Skeletal muscle satellite cell (primary cell): ENCODE measurements around the gene DDX19B.
A peak's percentile ranks its signal among the peaks of the same experiment; 100 is the strongest.
"Not testable (repeated sequence)": the region's sequence is repeated elsewhere in the genome, so short reads cannot be mapped to it uniquely, and the experiment has no call there.

Experiments used
- H3K27me3 ChIP-seq: 2 replicates; pipeline ENCODE4 v1.7.0; 2013; ENCODE audit warnings: low read length; ENCODE audit not compliant: control insufficient read depth, insufficient read depth
- H3K36me3 ChIP-seq: 2 replicates; pipeline ENCODE4 v1.7.0; 2013; ENCODE audit warnings: mild to moderate bottlenecking, control low read depth, low read length; ENCODE audit not compliant: insufficient read depth
- H3K4me1 ChIP-seq: 2 replicates; pipeline ENCODE4 v1.7.0; 2013; ENCODE audit warnings: low read length; ENCODE audit not compliant: control insufficient read depth, insufficient read depth
- H3K4me2 ChIP-seq: 2 replicates; pipeline ENCODE4 v1.7.0; 2013; ENCODE audit warnings: mild to moderate bottlenecking, low read length
- H3K4me3 ChIP-seq: 2 replicates; pipeline ENCODE4 v1.7.0; 2013; ENCODE audit warnings: low read length
- H3K9ac ChIP-seq: 2 replicates; pipeline ENCODE4 v1.7.0; 2013; ENCODE audit warnings: mild to moderate bottlenecking, low read depth, low read length, moderate library complexity
- H3K9me3 ChIP-seq: replicated peaks from 2 replicates; pipeline ENCODE4 v1.7.0; 2013; ENCODE audit warnings: mild to moderate bottlenecking, control low read depth, low read length

DDX19B gene

DNA sequence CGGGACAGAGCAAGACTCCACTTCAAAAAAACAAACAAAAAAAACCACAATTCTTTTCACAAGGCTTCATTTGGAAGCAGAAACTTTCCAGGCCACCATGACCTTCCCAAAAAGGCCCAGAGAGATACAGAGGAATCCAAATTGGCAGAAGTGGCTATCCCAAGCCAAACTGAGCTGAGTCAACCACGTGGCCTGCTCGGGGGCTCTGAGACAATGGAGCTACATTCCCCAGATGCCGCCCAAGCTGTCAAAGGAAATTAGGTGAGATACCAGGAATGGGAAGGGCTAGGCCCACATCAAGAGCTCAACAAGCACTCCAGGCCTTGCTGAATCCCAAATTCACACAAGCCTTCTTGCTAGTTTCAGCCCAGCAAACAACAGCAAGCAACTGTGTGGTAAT is 41.6 kb upstream of the DDX19B start:
- peaks cover 68% of the 10 kb centered on the region for H3K36me3 ChIP-seq
- H3K27me3 ChIP-seq: no peaks in the 10 kb centered on the region

DNA sequence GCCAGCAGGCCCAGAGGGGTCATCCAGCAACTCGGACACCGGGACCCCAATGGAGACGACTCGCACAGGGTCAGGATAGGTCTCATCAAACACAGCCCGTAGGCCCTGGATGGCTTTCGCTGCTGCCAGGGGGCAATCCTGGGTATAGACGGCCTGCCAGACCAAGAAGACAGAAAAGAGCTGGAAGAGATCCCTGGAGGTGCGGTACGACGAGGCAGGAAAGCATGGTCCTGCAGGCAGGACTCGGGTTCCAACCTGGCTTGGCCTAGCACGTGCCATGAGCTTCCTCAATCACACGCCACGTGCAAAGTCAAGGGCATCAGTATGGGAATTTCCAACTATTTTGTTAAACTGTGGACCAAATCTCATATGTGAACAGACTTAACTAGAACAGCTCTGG is 40.9 kb upstream of the DDX19B start:
- Histone ChIP-seq H3K9ac (no peak overlapping the region), H3K4me1 (no peaks in the 10 kb centered on the region), H3K4me2 (no peak overlapping the region), H3K36me3 (peaks cover 67% of the 10 kb centered on the region), H3K27me3 (no peaks in the 10 kb centered on the region), H3K9me3 (no peaks in the 10 kb centered on the region), H3K4me3 (no peak overlapping the region)

More for the DNA sequence above, 41.6 kb upstream of the DDX19B start:
- Histone ChIP-seq H3K4me1 (no peaks in the 10 kb centered on the region), H3K4me3 (no peak overlapping the region), H3K9ac (no peak overlapping the region), H3K4me2 (no peak overlapping the region), H3K9me3 (no peaks in the 10 kb centered on the region)

DNA sequence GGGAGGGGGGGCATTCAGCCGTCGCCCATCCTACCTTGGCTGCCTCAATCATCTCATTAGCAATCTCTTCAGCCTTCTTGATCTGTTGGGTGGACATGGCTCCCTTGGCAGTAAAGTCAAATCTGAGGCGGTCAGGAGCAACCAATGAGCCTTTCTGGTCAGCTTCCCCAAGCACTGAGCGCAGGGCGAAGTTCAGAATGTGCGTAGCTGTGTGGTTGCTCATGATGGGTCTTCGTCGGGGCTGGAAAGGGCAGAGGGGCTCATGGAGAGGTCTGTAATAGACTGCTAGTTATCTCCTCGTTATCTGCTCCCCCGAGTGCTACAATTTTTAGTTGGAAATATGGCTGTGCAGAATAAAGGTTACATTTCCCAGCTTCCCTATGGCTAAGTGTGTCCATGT is 40.0 kb upstream of the DDX19B start:
- Histone ChIP-seq H3K4me2 (no peak overlapping the region), H3K9ac (no peak overlapping the region), H3K27me3 (no peaks in the 10 kb centered on the region), H3K9me3 (no peaks in the 10 kb centered on the region), H3K36me3 (peaks cover 62% of the 10 kb centered on the region), H3K4me3 (no peak overlapping the region), H3K4me1 (no peaks in the 10 kb centered on the region)

DNA sequence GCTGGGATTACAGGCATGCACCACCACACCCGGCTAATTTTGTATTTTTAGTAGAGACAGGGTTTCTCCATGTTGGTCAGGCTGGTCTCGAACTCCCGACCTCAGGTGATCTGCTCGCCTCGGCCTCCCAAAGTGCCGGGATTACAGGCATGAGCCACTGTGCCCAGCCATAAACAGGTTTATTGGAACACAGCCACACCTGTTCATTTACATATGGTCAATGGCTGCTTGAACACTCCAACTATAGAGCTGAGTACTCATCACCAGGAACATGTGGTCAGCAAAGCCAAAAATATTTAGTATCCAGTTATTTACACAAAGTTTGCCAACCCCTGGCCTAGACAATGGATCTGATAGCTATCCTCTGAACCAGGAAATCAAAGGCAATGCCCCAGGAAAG is 39.1 kb upstream of the DDX19B start:
- H3K4me2 ChIP-seq, H3K27me3 ChIP-seq, H3K4me1 ChIP-seq, H3K9ac ChIP-seq, H3K4me3 ChIP-seq, H3K9me3 ChIP-seq: not testable (repeated sequence)
- H3K36me3 ChIP-seq: peaks cover 58% of the 10 kb centered on the region

DNA sequence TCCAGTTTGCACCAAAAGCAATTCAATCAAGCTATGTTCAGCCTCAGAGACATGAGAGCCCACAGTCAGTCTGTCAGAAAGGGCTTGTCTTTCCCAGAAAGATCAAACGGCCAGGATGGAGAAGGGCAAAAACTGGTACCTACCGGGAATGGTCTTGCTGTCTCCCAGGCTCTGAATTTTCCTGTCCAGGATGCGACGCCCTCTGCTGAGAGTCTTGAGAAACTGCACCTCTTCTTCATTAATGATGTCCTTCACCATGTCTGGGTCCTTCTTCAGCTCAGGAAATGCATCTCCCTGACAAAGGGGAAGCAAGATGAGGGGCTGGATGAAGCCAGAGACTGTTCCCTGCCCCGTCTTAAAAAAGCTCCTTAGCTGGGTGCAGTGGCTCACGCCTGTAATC is 31.5 kb upstream of the DDX19B start:
- H3K4me3 ChIP-seq: no peak overlapping the region
- H3K4me1 ChIP-seq: no peaks in the 10 kb centered on the region
- H3K27me3 ChIP-seq: no peaks in the 10 kb centered on the region
- H3K4me2 ChIP-seq: no peak overlapping the region
- no peaks in the 10 kb centered on the region for H3K9me3 ChIP-seq
- no peak overlapping the region for H3K9ac ChIP-seq
- peaks cover 60% of the 10 kb centered on the region for H3K36me3 ChIP-seq

DNA sequence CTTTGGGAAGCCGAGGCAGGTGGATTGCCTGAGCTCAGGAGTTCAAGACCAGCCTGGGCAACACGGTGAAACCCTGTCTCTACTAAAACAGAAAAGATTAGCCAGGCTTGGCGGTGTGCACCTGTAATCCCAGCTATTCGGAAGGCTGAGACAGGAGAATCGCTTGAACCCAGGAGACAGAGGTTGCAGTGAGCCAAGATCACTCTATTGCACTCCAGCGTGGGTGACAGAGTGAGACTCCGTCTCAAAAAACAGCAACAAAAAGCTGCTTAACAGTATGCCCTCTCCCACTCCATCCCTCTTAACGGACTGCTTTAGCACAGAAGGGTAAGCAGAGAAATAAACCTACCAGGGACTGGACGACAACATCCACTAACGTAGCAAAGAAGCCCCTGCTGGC is 31.1 kb upstream of the DDX19B start:
- H3K36me3 ChIP-seq: peaks cover 59% of the 10 kb centered on the region
- H3K27me3 ChIP-seq, H3K9me3 ChIP-seq, H3K9ac ChIP-seq, H3K4me3 ChIP-seq, H3K4me1 ChIP-seq, H3K4me2 ChIP-seq: not testable (repeated sequence)

DNA sequence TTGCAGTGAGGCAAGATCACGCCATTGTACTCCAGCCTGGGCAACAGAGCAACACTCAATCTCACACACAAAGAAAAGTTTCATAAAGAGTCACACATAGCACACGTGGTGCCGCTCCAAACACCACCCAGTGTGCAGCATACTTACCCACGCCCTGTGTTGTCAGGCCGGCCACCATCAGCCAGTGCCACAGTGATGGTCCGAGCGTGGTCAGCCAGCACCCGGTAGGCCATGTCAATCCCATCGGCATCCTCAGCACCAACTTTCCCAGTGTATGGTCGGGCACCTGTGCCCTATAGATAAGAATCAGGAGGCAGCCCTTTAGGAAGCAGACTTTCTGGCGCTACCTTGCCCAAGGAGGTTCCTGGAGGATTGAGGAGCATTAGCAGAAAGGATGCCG is 29.5 kb upstream of the DDX19B start:
- Histone ChIP-seq H3K9me3 (no peaks in the 10 kb centered on the region), H3K4me3 (no peak overlapping the region), H3K4me1 (no peaks in the 10 kb centered on the region), H3K4me2 (no peak overlapping the region), H3K27me3 (no peaks in the 10 kb centered on the region), H3K9ac (no peak overlapping the region), H3K36me3 (peaks cover 58% of the 10 kb centered on the region)

DNA sequence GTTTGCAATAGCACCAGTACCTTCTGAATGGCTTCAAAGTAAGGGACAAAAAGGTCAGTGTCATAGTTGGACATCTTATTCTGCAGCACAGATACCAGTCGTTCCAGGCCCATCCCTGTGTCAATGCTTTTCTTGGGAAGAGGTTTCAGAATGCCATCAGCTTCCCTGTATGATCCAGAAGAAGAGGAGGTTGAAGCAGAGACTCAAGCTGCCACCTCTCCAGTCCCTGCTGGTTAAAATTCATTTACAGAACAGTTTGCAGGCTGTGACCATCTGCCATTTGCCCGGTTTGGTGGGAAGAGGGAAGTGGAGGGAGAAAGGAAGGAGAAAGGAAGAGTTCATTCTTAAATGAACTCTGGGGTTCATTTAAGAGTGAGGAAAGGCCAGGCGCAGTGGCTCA is 28.8 kb upstream of the DDX19B start:
- H3K4me2 ChIP-seq: no peak overlapping the region
- H3K9me3 ChIP-seq: no peaks in the 10 kb centered on the region
- H3K4me3 ChIP-seq: no peak overlapping the region
- H3K27me3 ChIP-seq: no peaks in the 10 kb centered on the region
- no peak overlapping the region for H3K9ac ChIP-seq
- peaks cover 51% of the 10 kb centered on the region for H3K36me3 ChIP-seq
- no peaks in the 10 kb centered on the region for H3K4me1 ChIP-seq

DNA sequence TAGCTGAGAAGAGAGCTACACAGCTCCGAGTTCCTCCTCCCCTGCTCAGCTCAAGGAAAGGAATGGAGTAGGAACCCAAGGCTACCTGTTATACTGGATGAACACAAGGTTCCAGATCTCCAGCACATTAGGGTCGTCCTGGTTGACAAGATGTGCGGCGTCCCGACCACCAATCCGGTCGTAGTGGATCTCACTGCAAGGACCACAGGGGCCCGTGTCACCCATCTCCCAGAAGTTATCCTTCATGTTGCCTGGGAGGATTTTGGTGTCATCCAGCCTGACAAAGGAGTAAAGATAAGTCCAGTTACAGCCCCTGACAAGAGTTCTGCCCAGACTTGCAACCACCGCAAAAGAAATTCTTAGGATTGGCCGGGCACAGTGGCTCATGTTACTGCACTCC is 27.3 kb upstream of the DDX19B start:
- Histone ChIP-seq H3K4me3 (no peak overlapping the region), H3K27me3 (no peaks in the 10 kb centered on the region), H3K4me1 (no peaks in the 10 kb centered on the region), H3K9me3 (no peaks in the 10 kb centered on the region), H3K9ac (no peak overlapping the region), H3K4me2 (no peak overlapping the region), H3K36me3 (peaks cover 51% of the 10 kb centered on the region)

DNA sequence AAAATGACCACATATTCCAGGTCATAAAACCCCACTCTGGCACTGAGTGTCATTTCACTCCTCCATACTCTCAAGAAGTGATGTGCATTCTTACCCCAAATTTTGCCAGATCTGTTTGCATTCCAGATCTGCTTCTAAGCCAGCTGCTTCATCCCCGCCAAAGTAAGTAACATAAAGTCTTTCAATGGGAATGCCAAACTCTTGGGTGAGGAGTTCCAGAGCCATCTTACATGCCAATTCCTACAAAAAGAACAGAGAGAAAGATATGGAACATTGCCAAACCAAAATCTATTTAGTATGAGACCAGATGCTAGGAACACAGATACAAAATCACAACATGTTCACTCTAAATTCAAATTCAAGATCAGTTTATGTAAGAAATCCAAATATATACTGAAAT is 22.6 kb upstream of the DDX19B start:
- H3K4me3 ChIP-seq: no peak overlapping the region
- no peaks in the 10 kb centered on the region for H3K4me1 ChIP-seq
- no peaks in the 10 kb centered on the region for H3K9me3 ChIP-seq
- H3K36me3 ChIP-seq: peaks cover 52% of the 10 kb centered on the region
- no peak overlapping the region for H3K4me2 ChIP-seq
- H3K9ac ChIP-seq: no peak overlapping the region
- no peaks in the 10 kb centered on the region for H3K27me3 ChIP-seq

DNA sequence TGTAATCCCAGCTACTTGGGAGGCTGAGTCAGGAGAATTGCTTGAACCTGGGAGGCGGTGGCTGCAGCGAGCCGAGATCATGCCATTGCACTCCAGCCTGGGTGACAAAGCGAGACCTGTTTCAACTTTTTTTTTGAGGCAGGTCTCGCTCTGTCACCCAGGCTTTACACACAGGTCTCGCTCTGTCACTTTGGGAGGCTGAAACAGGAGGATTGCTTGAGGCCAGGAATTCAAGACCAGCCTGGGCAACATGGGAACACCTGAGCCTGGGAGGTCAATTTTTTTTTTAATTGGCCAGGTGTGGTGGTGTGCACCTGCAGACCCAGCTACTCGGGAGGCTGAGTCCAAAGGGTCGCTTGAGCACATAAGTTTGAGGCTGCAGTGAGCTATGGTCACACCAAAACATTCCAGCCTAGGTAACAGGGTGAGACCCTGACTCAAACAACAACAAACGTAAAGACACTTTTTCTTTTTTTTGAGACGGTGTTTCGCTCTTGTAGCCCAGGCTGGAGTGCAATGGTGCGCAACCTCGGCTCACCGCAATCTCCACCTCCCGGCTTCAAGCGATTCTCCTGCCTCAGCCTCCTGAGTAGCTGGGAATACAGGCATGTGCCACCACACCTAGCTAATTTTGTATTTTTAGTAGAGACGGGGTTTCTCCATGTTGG is 11.5 kb upstream of the DDX19B start:
- H3K4me1 ChIP-seq, H3K9me3 ChIP-seq, H3K4me3 ChIP-seq, H3K27me3 ChIP-seq, H3K9ac ChIP-seq, H3K4me2 ChIP-seq: not testable (repeated sequence)
- H3K36me3 ChIP-seq: peaks cover 16% of the 10 kb centered on the region

DNA sequence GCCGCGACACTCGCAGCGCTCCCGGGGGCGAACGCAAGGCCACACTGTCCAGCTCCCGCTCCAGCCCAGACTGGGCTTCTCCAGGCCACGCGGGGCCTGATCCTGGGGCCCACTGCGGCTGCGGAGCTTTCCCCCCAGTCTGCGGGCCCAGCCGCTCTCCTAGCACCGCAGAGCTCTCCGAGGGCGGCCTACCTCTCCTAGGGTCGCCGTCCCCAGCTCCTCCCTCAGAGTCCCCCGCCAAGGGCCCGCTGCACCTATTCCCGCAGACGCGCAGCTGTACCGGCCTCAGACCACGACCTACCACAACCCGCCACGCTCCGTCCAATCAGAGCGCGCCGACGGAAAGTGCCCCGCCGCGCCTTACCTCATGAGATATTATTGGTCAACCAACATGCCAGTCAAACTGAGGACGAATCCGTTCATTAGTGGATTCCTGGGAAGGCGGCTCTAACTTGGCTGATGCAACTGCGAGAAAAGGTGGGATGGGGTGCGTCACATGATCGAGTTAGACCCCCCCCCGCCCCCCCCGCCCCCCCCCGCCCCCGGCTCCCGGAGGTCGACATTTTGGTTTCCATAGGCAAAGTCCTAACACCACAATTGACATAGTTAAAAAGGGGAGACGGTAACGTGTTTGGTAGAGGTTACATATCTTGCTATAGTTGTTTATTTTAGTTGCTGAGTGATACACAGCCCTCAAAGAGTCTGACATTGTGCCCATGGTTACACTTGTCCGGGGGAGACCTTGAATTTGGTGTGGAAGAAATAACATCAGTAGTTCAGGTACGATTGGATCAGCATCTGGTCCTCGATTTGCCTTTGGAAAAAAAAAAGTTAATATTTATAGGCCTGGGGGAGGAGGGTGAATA is 9.5 kb upstream of the DDX19B start, which contains the start of gene AARS1:
Gene AARS1 (minus strand): TSS at position 278 of the 866 bp plus-strand sequence. CDS start 6,743 bp downstream, outside the sequence.
- peaks cover 6% of the 10 kb centered on the region for H3K4me1 ChIP-seq
- no peaks in the 10 kb centered on the region for H3K27me3 ChIP-seq
- H3K4me2 ChIP-seq: peak within 1 kb of the TSS; percentile 88
- no peaks in the 10 kb centered on the region for H3K9me3 ChIP-seq
- H3K9ac ChIP-seq: peak within 1 kb of the TSS; percentile 93
- H3K36me3 ChIP-seq: peaks cover 5% of the 10 kb centered on the region
- H3K4me3 ChIP-seq: peak within 1 kb of the TSS; percentile 88
